H1 (cell line): ENCODE results near the gene COL6A2. TPM values are rescaled to one million over a fixed set of nuclear protein-coding genes. Genes with fewer than 3 reads are reported as not detected.

Experiments used
- SP2 ChIP-seq: IDR thresholded peaks from 2 replicates; pipeline ENCODE4 v1.6.1; 2012; ENCODE audit warnings: mild to moderate bottlenecking, low read length, inconsistent platforms
- polyA plus RNA-seq, 7 experiments: library from polyadenylated mRNA; depleted of rRNA in 3 of 7; stranded (reverse) in 5 of 7; unstranded in 2 of 7; fragments of >200 nt in 5 of 7; fragments of 200-250 nt in 2 of 7; gene quantifications; 1 replicate in 5 of 7; 2 replicates in 1 of 7; 4 replicates in 1 of 7; pipeline versions ENCODE4 v1.2.1 to v1.2.3, GENCODE V29; 2011 to 2013; ENCODE audit warnings: missing spikeins in 2 of 7, mixed read lengths in 2 of 7
- total RNA-seq: library from RNA; stranded (reverse); fragmentation: NEBNext Ultra II Directional; extraction: Animal tissue kit (Norgen Biotek cat#: 25700); gene quantifications from 2 replicates; pipeline ENCODE4 v1.2.1, GENCODE V29; 2021
- TF ChIP-seq, protein P1 (sequence below): IDR thresholded peaks from 2 replicates; pipeline ENCODE4 v1.6.1; 2012; ENCODE audit warnings: inconsistent platforms

The COL6A2 gene
- total and polyA plus RNA-seq, 2 of the 8 experiments (the other 6 are each of a cell fraction or from before 2014, with no cell fraction given) = 60.1 to 62.7 TPM

- TF ChIP-seq, protein P1, sequence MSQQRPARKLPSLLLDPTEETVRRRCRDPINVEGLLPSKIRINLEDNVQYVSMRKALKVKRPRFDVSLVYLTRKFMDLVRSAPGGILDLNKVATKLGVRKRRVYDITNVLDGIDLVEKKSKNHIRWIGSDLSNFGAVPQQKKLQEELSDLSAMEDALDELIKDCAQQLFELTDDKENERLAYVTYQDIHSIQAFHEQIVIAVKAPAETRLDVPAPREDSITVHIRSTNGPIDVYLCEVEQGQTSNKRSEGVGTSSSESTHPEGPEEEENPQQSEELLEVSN = no peak
- TF ChIP-seq SP2 = no peak
- TF ChIP-seq, all 59 proteins: peak for 0
Observed at GRCh38 chr21:46157396-46157986, 59.6 kb downstream of the COL6A2 start (continued).
